ENCODE measurements around the gene CHRNG.

CHRNG gene

GRCh38 chr2:232581725-232582124 lies 42.2 kb downstream of the CHRNG start:
- no peak for DNase-seq

GRCh38 chr2:232584238-232584637 lies 44.7 kb downstream of the CHRNG start:
- no peak for DNase-seq

GRCh38 chr2:232586943-232587505 lies 47.5 kb downstream of the CHRNG start:
- no peak for DNase-seq

- DNase-seq, result no peak
Measured at GRCh38 chr2:232587512-232587911, 48.0 kb downstream of the CHRNG start.

- DNase-seq, result no peak
Measured at GRCh38 chr2:232588031-232588430, 48.5 kb downstream of the CHRNG start.

GRCh38 chr2:232588680-232589585 lies 49.4 kb downstream of the CHRNG start:
- peak; percentile 13 for DNase-seq

- DNase-seq, result no peak
Measured at GRCh38 chr2:232592772-232593395, 53.4 kb downstream of the CHRNG start.

- DNase-seq, result no peak
Measured at GRCh38 chr2:232593982-232594381, 54.5 kb downstream of the CHRNG start.

All from NCI-H2081 treated with DMSO at 0.1 percent for 48 hours (cell line).